Left lobe of liver (tissue), 2 donors: ENCODE data around the gene RGS6. TPM values are rescaled to one million over a fixed set of nuclear protein-coding genes. Genes with fewer than 3 reads are reported as not detected.

Source experiments
- ATAC-seq: fragments of 200-7000 bp; cut with Tn5 transposase; one replicate; pipeline ENCODE4 v1.9.1; 2020; ENCODE audit warnings: mild to moderate bottlenecking, moderate library complexity
- DNase-seq: peaks from one replicate; pipeline ENCODE4 v3.0.0-alpha.2; 2020; ENCODE audit warnings: low spot score
- total RNA-seq: library from RNA; stranded (reverse); gene quantifications from one replicate; pipeline ENCODE4 v1.2.1, GENCODE V29; 2021
- donor health status: DM: no; HTN: no; CAD: no; lungs with moderate emphysema.
- donor health status: DM: no; HTN: yes; CAD: no.

Gene RGS6
- total RNA-seq, 1 donor from 2014 or later: not detected

GRCh38 chr14:72301352-72301751 lies 369.1 kb downstream of the RGS6 start:
- DNase-seq (no peak), ATAC-seq (no peak)

- ATAC-seq (no peak), DNase-seq (no peak)
Measured at GRCh38 chr14:72303930-72304329, 371.7 kb downstream of the RGS6 start.

DNA sequence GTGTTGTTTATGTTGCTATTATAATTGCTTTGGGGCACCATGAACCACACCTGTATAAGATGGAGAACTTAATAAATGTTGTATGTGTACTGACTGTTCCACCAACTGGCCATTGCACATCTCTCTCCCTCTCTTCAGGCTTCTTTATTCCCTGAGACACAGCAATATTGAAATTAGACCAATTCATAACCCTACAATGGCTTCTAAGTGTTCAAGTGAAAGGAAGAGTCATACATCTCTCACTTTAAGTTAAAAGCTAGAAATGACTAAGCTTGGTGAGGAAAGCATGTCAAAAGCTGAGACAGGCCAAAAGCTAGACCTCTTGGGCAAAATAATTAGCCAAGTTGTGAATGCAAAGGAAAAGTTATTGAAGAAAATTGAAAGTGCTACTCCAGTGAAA lies 373.3 kb downstream of the RGS6 start:
- ATAC-seq (no peak), DNase-seq (no peak)

DNA sequence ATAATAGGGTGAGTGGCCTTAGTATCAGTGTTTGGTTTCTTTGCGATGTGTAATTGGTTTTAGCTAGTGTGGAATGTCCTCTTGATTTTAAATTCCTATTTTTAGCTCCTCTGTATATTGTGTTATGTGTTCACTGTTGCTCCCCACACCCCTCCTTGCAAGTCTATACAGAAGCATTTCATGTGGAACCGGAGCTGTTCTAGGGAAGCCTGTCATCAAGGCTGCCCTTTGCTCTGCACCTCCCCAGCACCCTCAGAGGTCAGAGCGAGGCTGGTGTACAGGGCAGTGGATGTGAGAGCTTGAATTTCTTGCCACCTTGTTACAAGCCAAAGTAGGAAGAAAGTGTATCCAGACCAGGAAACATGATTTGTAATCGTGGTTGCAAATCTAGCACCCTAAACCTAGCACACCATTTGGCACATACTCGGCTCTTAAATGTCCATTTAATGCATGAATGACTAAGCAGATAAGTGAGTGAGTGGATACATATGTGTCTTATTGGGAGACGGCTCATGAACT lies 376.8 kb downstream of the RGS6 start:
- DNase-seq: no peak
- no peak for ATAC-seq

- ATAC-seq (no peak), DNase-seq (no peak)
Measured at GRCh38 chr14:72311116-72311515, 378.9 kb downstream of the RGS6 start.

GRCh38 chr14:72311516-72311915 lies 379.3 kb downstream of the RGS6 start:
- ATAC-seq: no peak
- DNase-seq: no peak

GRCh38 chr14:72314808-72315435 lies 382.7 kb downstream of the RGS6 start:
- ATAC-seq (no peak), DNase-seq (no peak)

GRCh38 chr14:72315714-72316113 lies 383.5 kb downstream of the RGS6 start:
- DNase-seq (no peak), ATAC-seq (no peak)

- no peak for ATAC-seq
- DNase-seq: no peak
Measured at GRCh38 chr14:72318648-72319047, 386.4 kb downstream of the RGS6 start.

- DNase-seq: no peak
- no peak for ATAC-seq
Measured at GRCh38 chr14:72332046-72332445, 399.8 kb downstream of the RGS6 start.

DNA sequence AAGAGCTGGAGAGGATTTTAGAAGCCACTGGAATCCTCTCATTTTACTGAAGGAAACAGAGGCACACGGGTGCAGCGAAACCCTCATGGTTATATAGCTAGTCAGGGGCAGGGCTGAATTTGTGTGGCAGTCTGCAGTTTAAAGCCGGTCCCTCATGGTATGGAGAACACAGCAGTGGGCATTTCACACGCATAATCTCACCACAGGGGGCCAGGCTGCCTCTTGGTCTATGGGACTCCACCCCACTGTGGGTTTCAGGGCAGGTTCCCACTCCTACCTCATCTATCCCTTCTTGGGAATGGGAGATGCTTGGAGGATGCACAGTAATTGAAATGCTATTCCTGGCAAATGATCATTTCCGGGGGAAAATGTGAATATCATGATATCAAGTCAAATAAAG lies 400.6 kb downstream of the RGS6 start:
- ATAC-seq: no peak
- DNase-seq: no peak

DNA sequence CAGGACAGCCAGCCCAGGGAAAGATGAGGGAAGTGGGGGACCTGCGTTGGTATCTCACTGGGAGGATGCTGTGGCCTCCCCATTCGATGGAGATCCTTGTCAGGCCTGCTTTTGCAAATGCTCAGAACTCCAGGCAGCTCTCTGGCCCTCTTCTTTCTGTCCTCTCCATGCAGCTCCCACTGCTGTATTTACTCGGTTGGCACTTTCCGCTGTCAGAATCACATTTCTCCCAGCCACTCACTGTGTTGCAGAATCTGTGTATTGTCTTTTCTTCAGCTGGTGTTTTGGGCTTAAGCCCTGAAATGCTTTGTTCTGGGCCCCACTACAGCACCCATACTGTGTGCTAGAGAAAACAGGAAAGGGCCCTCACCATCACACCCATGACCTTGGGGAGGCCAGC lies 401.1 kb downstream of the RGS6 start:
- ATAC-seq (no peak), DNase-seq (no peak)

DNA sequence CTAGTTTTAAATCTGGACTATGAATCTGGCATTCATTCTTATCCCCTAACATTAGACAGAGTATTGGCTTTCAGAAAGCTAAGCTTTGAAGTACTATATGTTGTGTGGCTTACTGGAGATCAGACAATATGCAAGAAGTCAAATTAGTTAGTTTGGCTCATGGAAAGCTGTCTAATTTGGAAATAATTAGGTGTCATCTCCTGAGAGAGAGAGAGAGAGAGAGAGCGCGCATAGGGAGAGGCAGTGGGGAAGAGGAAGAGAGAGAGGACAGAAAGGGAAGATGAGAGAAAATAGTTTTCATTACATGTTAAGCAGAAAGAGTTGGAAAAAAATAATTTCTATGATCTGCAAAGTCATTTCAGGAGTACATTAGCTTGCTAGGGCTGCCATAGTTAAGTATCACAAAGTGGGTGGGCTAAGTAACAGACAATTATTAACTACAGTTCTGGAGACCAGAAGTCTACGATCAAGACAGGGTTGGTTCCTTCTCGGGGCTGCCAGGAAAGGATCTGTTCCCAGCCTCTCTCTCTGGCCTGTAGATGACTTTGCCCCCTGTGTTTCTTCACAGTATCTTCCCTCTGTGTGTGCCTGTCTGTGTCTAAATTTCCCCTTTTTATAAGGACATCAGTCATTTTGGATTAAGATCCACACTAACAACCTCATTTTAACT lies 404.2 kb downstream of the RGS6 start:
- ATAC-seq (no peak), DNase-seq (no peak)

- no peak for ATAC-seq
- DNase-seq: no peak
Measured at GRCh38 chr14:72341237-72341636, 409.0 kb downstream of the RGS6 start.

DNA sequence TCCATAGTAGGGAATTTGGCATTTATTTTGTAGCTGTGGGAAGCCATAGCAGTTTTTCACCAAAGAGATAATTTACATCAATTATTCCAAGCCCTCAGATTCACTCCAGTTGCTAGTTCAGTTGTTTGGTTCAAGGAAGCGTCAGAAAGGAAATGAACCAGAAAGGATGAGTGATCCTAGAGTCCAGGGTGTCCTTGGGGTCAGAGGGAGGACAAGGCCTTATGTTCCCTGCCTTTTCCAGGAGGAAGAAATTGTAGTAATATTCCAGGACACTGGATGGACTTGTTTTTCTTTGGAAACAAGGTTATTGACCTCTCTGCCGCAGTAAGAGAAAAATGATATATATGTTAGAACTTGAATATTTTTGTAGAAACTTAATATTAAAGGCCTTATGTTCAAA lies 409.5 kb downstream of the RGS6 start:
- no peak for DNase-seq
- no peak for ATAC-seq

DNA sequence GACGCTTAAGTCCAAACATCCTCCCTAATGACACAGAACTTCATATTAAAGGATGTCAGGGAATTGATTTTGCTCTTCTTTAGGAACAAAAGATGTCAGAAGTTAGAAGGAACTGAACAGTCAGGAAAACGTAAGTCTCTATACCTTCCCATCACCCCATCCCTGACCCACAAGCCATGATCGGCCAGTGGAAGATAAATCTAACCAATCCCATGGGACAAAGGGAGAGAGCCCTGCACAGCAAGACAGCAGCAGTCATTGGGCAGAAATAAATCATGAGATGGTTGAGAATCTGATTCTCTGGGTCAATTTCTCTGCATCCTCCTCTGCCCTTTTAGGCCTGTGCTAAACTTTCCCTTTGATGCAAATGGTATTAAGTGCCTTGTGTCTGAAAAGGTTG lies 414.9 kb downstream of the RGS6 start:
- no peak for ATAC-seq
- no peak for DNase-seq

- no peak for ATAC-seq
- DNase-seq: no peak
Measured at GRCh38 chr14:72350215-72350614, 418.0 kb downstream of the RGS6 start.

GRCh38 chr14:72352012-72352411 lies 419.8 kb downstream of the RGS6 start:
- ATAC-seq (no peak), DNase-seq (no peak)

GRCh38 chr14:72366619-72367018 lies 434.4 kb downstream of the RGS6 start:
- ATAC-seq (no peak), DNase-seq (no peak)

GRCh38 chr14:72369106-72369505 lies 436.9 kb downstream of the RGS6 start:
- ATAC-seq: no peak
- no peak for DNase-seq

GRCh38 chr14:72377016-72377415 lies 444.8 kb downstream of the RGS6 start:
- DNase-seq (no peak), ATAC-seq (no peak)

DNA sequence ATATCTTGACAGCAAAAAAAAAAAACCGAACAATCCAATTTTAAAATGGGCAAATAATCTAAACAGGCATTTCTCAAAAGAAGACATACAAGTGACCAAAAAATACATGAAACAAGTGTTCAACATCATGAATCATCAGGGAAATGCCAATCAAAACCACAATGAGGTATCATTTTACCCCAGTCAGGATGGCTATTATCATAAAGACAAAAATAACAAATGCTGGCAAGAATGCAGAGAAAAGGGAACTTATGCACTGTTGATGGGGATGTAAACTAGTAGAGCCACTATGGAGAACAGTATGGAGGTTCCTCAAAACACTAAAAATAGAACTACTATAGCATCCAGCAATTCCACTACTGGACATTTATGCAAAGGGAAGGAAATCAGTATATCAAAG lies 448.2 kb downstream of the RGS6 start:
- ATAC-seq (no peak), DNase-seq (no peak)

- ATAC-seq: no peak
- no peak for DNase-seq
Measured at GRCh38 chr14:72383865-72384264, 451.6 kb downstream of the RGS6 start.
